Epidermal melanocyte (primary cell): ENCODE results near the gene NF1.
"Not testable (repeated sequence)": the region's sequence is repeated elsewhere in the genome, so short reads cannot be mapped to it uniquely, and the experiment has no call there.

Experiments used
- DNase-seq: peaks from one replicate; pipeline ENCODE4 v3.0.0; 2011; ENCODE audit warnings: low spot score; ENCODE audit not compliant: insufficient read length

The NF1 gene

DNA sequence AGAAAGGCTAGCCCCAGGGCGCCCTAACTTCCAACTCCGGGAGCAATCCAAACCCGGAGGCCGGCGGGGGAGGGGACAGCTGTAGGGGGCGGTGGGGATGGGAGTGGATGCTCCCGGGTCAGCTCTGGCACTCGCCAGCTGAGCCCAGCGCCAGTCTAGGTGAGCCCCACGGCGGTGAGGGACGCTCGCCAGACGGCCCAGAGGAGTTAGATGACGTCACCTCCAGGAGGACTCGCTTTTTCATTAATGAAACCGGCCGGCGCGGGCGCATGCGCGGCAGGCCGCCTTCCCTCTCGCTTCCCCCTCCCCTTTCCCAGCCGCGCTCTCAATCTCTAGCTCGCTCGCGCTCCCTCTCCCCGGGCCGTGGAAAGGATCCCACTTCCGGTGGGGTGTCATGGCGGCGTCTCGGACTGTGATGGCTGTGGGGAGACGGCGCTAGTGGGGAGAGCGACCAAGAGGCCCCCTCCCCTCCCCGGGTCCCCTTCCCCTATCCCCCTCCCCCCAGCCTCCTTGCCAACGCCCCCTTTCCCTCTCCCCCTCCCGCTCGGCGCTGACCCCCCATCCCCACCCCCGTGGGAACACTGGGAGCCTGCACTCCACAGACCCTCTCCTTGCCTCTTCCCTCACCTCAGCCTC, at the start of gene NF1:
Gene NF1 (plus strand): TSS at position 378 of the 636 bp plus-strand sequence. CDS start 333 bp downstream, outside the sequence.
- DNase-seq: peak; percentile 97

GRCh38 chr17:31046856-31047425, 47.8 kb upstream of the NF1 start:
- DNase-seq: not testable (repeated sequence)

DNA sequence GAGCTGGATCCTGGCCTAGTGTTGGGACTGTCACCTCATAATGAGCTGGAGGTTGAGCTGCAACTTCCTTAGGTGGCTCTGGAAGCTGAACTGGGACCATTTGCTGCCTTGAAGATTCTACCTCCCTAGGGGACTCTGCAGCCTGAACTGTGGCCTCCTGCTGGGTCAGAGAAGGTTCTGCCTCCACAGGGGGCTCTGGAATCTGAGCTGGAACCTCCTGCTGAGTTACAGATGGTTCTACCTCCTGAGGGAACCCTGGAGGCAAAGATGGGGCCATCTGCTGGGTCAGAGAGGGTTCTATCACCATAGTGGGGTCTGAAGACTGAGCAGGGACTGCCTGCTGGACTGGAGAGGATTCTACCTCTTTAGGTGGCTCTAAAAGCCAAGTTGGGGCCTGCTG, 46.6 kb upstream of the NF1 start:
- no peak for DNase-seq

DNA sequence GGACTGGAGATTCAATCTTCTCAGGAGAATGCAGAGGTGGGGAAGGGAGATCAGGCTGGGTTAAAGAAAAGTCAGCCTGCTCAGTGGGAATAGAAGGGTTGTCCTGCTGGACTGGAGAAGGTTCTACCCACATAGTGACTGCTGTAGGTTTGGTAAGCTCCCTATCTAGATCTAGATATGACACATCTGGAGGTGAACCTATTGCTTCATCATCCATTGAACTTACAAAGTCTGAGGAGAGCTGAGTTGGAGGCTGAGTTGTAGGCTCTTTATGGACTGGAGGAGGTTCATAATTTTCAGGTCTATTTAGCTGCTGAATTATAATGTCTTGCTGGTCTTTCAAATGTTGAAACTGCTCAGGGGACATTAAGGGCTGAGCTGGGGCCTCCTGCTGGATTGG, 46.0 kb upstream of the NF1 start:
- DNase-seq: no peak

- no peak for DNase-seq
Observed at GRCh38 chr17:31050948-31051347, 43.8 kb upstream of the NF1 start.

DNA sequence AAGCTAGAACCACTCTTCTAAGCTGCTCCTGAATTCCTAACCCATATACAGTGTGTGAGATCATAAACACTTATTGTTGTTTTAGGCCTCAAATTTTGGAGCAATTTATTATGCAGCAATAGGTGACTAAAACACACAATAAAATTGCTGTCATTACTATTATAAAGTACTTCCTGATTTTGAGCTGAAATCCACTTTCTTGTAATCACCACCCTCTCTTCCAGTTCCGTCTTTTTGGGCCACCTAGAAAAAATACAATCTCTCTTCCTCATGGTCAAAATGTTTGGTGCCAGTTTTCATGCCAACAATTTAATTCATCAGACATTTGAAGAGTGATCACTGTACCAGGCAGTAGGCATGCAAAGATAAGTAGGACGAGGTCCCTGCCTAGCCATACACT, 43.3 kb upstream of the NF1 start:
- no peak for DNase-seq

- peak; percentile 70 for DNase-seq
Observed at GRCh38 chr17:31052187-31052889, 42.4 kb upstream of the NF1 start.

- DNase-seq: no peak
Observed at GRCh38 chr17:31053071-31053470, 41.7 kb upstream of the NF1 start.

DNA sequence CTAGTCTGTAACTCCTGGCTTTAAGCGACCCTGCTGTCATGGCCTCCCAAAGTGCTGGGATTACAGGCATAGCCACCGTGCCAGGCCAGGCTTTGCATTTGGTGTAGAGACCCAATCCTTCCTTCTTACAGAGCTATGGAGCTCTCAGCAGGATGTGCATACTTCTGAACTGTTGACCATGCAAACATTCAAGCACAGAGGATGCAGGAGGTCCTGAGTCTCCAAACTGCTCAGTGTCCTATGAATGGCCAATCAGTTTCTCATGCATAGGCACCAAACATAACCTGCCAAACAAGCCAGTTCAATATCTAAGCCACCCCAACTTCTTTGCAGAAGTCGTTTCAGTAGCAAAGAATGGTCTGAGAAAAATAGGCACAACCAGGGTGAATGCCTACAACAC, 40.0 kb upstream of the NF1 start:
- DNase-seq: no peak

DNA sequence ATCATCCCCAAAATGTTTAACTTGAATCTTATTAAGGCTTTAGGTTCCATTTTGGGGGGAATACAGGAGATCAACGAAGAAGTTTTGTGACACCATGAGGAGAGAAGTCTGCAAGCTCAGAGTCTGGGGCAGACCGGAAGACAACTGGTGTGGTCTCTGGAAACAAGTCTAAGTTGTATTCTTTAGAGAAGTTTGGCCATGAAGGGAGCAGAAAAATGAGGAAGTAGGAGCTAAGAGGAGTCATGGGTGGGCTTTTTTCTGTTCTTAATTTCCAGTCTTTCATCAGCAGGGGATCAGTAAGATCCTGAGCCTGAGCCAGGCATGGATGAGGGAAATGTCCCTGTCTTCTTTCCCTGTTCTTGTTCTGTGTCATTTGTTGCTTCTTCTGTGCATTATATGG, 35.8 kb upstream of the NF1 start:
- no peak for DNase-seq

DNA sequence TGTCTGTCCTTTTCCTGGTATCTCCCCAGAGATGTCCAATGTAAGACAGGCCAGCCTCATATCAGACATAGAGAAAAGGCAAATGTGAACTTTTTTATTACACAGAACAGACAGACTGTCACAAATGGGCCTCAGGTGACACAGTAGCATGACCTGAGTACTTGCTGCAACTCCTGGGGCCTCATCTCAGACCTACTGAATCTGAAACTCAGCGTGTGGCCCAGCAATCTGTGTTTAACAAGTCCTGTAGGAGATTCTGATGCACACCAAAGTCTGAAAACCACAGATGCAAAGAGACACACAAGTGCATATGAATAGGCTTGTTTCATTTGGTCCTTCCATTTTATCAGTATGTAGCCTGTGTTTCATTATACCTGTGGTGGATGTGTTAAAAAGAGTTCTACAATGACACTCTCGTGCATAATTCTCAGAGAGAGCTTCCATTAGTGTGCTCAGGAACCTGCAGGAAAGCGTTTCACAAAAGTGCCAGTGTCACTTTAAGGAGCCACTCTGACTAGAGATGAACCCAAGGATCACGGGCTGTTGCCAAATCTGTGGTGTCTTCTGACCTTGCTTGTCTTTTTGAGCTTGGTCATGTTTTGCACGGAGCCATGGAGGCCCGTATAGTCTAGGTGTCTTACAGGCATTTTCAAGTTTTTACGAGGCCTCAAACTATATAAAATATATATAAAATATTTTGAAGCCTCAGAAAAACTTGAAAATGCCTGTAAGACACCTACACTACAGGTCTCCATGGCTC, 33.8 kb upstream of the NF1 start:
- DNase-seq: no peak

- DNase-seq: no peak
Observed at GRCh38 chr17:31061678-31062077, 33.1 kb upstream of the NF1 start.

DNA sequence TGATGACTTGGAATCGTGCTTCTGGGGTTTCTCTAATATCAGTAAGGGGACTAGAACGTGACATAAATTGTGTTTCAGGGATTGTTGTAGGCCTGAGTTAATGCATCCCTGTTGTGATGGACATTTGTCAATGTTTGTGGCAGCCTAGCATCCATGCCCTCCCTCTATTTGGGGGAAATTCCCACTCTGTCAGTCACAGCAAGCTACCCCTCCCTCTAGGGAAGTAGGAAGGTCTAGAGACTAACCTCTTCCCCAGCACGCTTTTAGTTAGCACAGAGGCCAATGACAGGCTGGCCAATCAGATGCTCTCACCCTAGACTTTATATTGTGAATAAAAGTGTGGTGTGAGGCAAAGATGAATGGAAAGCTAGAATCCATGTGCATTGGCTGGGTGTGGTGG, 32.4 kb upstream of the NF1 start:
- DNase-seq: no peak

DNA sequence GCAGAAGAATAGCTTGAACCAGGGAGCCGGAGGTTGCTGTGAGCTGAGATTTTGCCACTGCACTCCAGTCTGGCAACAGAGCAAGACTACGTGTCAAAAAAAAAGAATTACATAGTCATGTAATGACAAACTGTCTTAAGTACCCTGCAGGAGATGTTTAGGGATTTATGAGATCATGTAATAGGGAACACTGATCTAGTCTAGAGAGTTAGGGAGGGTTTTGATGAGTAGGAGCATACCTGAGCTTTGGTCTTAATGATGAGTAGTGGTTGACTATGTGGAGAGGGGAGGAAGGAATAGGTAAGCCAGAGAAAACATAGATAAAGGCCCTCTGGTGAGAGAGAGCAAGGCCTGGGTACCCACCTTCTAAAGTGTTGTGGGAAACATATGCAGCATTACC, 30.1 kb upstream of the NF1 start:
- DNase-seq: no peak

- DNase-seq: no peak
Observed at GRCh38 chr17:31067691-31068184, 27.0 kb upstream of the NF1 start.

GRCh38 chr17:31068291-31068690, 26.5 kb upstream of the NF1 start:
- DNase-seq: no peak

GRCh38 chr17:31072186-31072585, 22.6 kb upstream of the NF1 start:
- no peak for DNase-seq

- no peak for DNase-seq
Observed at GRCh38 chr17:31073411-31073810, 21.4 kb upstream of the NF1 start.

- DNase-seq: no peak
Observed at GRCh38 chr17:31074772-31075555, 19.8 kb upstream of the NF1 start.

DNA sequence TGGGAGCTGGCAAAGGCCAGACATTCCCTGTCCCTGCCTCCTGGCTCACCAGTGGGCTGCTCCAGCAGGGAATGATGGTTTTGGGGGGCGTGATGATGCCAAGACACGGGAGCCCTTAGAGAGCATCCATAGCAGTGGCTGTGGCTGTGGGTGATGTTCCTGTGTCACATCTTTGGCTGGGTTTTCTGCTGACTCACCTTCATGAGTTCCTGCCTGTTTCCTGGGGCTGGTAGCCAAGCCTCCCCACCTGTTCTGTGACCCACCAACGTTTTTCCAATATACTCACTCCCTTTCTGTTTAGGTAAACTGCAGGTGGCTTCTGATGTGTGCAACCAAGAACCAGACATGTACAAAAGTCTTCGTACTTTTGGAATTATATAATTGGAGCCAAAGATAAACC, 16.5 kb upstream of the NF1 start:
- DNase-seq: no peak

GRCh38 chr17:31079731-31080130, 15.0 kb upstream of the NF1 start:
- DNase-seq: no peak
